GM19467 (cell line): Measurements from ENCODE around the gene RBM10.

Source experiments
- ATAC-seq: cut with Tn5 transposase; IDR thresholded peaks from one replicate; pipeline ENCODE4 v1.9.1; 2021; ENCODE audit warnings: mild to moderate bottlenecking, moderate library complexity; ENCODE audit not compliant: unreplicated experiment

Gene RBM10

GRCh38 chrX:47146936-47147859 is 2.2 kb downstream of the RBM10 start:
- no peak for ATAC-seq

GRCh38 chrX:47148946-47149345 is 3.9 kb downstream of the RBM10 start:
- no peak for ATAC-seq

DNA sequence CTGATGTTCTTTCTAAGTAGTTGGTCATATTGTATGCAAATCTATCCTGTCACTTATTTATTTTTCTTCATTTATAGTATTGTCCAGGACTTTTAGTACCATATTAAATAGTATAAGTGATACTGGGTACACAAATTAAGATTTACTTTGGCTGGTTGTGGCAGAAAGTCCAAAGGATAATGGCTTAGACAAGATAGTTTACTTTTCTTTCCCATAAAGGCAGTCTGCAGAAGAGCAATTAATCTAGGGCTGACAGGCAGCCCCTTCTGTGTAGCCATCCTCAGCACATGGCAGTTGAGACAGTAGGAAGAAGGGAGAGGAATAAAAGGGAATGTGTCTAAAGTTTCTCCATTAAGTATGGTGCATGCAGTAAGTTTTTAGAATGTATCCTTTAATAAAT is 6.4 kb downstream of the RBM10 start:
- no peak for ATAC-seq

DNA sequence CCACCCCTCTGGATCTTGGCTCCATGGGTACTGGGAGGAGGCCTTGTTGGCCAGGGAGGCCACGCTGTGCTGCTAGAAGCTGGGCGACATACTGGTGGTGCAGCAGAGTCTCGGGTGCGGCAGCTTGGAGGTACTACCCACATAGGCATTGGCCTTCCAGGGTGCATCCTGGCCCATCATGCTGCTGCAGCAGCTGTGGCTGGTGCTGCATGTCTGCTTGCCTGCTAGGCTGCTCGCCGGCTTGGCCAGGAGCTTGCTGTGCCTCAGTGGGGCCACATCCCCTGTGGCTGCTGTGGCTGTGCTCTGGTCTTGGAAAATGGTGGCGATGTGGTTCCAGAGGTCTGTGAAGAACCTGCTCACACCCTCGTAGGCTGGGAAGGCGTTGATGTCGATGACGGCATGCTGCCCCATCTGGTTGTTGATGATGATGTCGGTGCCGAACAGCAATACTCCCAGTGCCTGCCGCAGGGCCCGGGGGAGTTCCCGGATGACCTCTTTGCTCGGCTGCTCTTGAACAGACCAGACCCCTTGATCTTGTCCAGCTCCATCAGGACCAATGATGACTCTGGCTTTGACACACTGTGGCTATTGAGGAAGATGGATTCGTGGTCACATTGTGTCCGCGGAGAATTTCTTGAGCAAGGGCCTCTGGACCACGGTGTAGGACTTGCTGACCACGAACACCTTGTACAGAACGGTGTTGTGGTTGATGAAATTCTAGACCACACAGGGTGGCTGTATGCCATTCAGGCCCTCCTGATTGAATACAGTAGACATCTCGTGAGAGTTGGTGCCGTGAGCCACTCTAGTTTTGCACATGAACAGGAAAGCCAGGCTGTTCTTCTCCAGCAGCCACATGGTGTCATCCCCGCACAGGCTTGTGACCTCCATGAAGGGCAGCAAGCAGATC is 11.8 kb downstream of the RBM10 start:
- no peak for ATAC-seq

GRCh38 chrX:47158131-47158530 is 13.1 kb downstream of the RBM10 start:
- no peak for ATAC-seq

GRCh38 chrX:47158781-47159180 is 13.8 kb downstream of the RBM10 start:
- no peak for ATAC-seq

DNA sequence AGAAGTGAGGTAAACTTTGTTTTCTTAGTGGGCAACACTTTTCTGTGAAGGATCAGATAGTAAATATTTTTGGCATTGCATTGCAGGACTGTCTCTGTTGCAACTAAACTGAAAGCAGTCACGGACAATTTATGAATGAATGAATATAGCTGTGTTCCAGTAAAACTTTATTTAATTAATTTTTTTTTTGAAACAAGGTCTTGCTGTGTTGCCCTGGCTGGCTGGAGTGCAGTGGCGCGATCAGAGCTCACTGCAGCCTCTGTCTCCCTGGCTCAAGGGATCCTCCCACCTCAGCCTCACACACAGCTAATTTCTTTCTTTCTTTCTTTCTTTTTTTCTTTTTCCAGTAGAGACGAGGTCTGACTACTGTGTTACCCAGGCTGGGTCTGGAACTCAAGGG is 15.8 kb downstream of the RBM10 start:
- no peak for ATAC-seq

- ATAC-seq: no peak
These were observed 18.0 kb downstream of the RBM10 start for GRCh38 chrX:47162927-47163583.

DNA sequence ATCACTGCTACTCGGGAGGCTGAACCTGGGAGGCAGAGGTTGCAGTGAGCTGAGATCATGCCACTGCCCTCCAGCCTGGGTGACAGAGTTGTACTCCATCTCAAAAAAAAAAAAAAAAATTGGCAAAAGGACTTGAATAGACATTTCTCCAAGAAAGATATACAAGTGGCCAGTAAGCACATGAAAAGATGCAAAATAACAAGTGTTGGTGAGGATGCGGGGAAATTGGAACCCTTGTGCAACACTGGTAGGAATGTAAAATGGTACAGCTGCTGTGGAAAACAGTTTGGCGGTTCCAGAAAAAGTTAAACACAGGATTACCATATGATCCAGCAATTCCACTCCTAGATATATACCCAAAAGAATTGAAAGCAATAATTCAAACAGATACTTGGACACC is 19.4 kb downstream of the RBM10 start:
- ATAC-seq: no peak

- no peak for ATAC-seq
These were observed 21.1 kb downstream of the RBM10 start for GRCh38 chrX:47166126-47166525.

DNA sequence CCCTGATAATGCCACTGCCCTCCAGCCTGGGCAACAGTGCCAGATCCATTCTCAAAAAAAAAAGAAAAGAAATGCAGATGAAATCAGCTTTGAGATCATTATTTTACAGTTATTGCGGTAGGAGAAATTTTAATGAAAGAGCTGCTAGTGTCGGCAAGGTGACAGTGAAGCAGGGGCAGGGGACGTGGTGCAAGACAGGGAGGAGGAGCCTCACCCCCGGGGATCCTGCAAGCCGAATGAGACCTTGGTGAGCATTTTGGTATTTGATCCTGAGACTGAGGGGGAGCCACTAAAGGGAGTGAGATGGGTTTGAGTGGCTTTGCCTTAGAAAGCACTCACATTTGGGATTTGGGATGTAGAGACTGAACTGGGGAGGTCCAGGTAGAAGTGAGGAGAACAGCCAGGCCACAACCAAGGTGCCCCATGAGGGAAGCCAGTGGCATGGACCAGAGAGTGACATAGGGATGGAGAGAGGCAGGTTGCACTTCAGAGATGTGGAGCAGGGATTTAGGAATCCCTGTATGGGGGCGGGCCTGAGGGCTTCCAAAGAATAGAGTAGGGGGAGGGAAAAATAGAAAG is 23.6 kb downstream of the RBM10 start:
- no peak for ATAC-seq

DNA sequence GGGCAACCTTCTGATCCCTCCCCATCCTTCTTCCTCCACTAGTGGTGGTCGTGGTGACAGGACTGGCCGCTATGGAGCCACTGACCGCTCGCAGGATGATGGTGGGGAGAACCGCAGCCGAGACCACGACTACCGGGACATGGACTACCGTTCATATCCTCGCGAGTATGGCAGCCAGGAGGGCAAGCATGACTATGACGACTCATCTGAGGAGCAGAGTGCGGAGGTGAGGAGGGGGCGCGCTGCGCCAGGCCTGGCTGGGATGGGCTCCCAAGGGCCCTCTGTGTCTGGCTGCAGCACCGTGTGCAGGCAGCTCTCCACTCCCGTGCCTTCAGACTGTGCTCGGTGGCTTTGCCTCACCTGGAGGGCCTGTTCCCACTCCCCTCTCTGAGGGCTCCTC is 24.3 kb downstream of the RBM10 start:
- no peak for ATAC-seq

- no peak for ATAC-seq
These were observed 24.9 kb downstream of the RBM10 start for GRCh38 chrX:47169726-47170515.

- no peak for ATAC-seq
These were observed 26.1 kb downstream of the RBM10 start for GRCh38 chrX:47170861-47171692.

DNA sequence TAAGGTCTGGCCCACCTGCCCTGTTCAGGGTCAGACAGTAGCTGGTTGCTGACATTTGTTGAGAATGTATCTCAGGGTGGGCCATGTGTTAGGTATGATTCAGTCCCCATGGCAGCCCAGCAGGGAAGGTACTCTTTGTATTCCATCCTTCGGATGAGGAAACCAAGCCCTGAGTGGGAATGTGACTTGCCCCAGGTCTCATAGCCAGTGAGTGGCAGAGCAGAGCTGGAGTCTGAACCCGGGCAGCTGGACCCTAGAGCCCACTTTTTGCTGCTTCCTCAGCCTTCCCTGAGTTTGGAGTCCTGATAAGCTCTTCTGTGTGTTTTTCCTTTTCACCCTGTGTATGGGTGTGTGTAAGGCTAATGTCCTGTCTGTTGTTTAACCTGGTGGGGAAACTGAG is 27.0 kb downstream of the RBM10 start:
- ATAC-seq: no peak

- ATAC-seq: no peak
These were observed 27.5 kb downstream of the RBM10 start for GRCh38 chrX:47172549-47172948.

DNA sequence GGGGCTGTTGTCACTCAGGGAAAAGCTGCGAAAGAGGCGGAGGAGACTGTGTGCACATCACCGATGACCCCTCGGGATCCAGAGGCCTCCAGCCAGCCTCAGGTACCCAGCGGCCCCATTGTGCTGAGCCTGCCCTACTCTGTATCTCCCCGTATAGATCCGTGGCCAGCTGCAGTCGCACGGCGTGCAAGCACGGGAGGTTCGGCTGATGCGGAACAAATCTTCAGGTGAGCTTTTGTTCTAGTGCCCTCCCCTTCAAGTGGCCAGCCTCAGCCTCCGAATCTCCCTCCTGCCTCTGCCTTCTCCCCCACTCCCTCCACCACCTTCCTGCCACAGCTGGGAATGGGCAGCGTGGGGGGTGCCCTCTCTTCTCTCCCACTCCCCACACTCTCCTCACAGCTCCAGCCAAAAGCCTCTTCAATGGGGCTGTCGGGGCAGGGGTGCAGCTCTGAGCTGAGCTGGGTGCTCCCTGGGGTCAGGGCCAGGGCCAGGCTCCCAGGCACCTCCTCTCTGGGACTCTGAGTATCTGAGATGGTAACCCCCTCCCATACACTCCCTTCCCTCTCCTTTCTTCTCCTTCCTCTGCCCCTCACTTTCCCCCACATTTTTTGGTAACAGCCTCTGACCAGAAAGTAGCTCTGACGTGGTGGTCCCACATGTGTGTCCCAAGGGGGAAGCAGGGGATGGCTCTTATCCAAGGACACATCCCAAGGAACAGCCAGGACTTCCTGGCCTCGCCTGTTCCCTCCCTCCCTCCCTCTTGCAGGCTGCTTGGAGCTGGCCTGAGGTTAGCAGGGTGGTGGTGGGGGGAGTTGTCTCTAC is 28.2 kb downstream of the RBM10 start:
- ATAC-seq: no peak

DNA sequence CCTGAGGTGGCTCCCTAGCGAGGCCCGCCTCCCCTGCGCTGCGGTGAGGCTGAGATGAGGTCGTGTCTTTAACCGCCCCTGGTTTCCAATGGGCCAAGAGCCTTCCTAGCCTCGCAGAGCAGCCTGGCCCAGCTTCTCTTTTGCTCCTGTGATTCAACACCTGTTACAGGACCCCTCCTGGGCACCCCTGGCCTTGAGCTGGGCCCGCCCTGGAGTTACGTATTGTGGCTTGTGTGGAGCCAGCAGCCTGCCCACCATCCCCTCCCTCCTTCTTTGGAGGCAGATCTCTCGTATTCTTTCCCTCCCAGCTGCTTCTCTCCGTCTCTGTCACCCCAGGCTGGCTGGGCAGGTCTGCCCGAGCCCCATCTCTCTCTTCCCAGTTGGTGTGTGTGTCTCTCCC is 29.4 kb downstream of the RBM10 start:
- ATAC-seq: no peak
